ENCODE data around the gene HOXC6. TPM values are rescaled to one million over a fixed set of nuclear protein-coding genes. Genes with fewer than 3 reads are reported as not detected.
A peak's percentile ranks its signal among the peaks of the same experiment; 100 is the strongest.

The HOXC6 gene
- total and polyA plus RNA-seq, 2 of the 8 experiments (the other 6 are each of a cell fraction or from before 2014, with no cell fraction given): not detected

DNA sequence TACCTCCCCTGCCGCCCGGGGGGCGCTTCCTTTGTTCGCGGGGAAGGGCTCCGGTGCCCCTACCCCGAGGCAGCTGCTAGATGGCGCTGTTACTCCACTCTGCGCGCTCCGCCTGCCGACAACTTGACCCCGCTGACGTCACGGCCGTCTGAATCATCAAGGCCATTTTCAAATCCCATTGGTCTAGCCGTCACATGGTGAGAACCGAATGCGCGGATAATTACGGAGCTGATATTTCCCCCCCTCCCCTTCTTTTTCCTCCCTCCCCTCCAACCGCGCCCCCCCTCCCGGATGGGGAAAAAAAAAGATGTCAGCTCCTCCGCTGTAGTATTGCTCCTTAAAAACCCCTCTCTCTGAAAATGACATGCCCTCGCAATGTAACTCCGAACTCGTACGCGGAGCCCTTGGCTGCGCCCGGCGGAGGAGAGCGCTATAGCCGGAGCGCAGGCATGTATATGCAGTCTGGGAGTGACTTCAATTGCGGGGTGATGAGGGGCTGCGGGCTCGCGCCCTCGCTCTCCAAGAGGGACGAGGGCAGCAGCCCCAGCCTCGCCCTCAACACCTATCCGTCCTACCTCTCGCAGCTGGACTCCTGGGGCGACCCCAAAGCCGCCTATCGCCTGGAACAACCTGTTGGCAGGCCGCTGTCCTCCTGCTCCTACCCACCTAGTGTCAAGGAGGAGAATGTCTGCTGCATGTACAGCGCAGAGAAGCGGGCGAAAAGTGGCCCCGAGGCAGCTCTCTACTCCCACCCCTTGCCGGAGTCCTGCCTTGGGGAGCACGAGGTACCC lies 43.1 kb upstream of the HOXC6 start, which contains the start of gene HOXC10:
HOXC10 (plus strand) TSS at position 246 of the 791 bp plus-strand sequence; CDS start at position 360, 114 bp downstream.
- no peak within 1 kb of the TSS for H3K23ac ChIP-seq (ENCODE audit: insufficient read length)
- no peak within 1 kb of the TSS for H3K27ac ChIP-seq (ENCODE audit: low read depth, low read length)
- no peak within 1 kb of the TSS; the same call in 1 of the 2 replicates for H2BK20ac ChIP-seq (ENCODE audit: low read length)
- no peak within 1 kb of the TSS for H3K4ac ChIP-seq (replicated peaks; ENCODE audit: insufficient read length, low read depth, low read length)
- H3K56ac ChIP-seq (replicated peaks; ENCODE audit: insufficient read length, low read depth, low read length): no peak within 1 kb of the TSS
- ChIA-PET POLR2A (ENCODE audit: partially characterized antibody) (interaction anchor here (0.9 to 1.2 kb wide), 5 partner anchors 10 to 39 kb away, joined by 3 to 4 read pairs (median 4); partner anchors contain the start of gene HOXC11), CTCF (ENCODE audit: partially characterized antibody) (interaction anchor here (0.5 to 5.8 kb wide), 42 partner anchors 8 to 771 kb away, joined by 3 to 91 read pairs (median 4); partner anchors contain the start of genes HOXC12, HOXC4, HOXC5 and HOXC8)
- peak; percentile 36 for FAIRE-seq
- DNase-seq (ENCODE audit: low read depth in 1 of 2, low spot score in 2 of 2): peak in 1 of 2 experiments; percentile 93
- H3K79me2 ChIP-seq (ENCODE audit: control insufficient read depth in 1 of 2, insufficient read depth in 2 of 2, low read length in 2 of 2): no peaks in the 10 kb centered on the region
- H3K79me1 ChIP-seq (ENCODE audit: low read depth, low read length): no peaks in the 10 kb centered on the region
- peak within 1 kb of the TSS; percentile 50; the same call in 1 of the 2 replicates for H2BK12ac ChIP-seq (ENCODE audit: low read depth, low read length)
- no peak within 1 kb of the TSS for H3K14ac ChIP-seq (ENCODE audit: insufficient read length)
- WGBS, 2 experiments (ENCODE audit: extremely low coverage in 1 of 2, insufficient coverage in 1 of 2, insufficient read length in 1 of 2, insufficient replicate concordance in 2 of 2, low coverage in 1 of 2, low lambda C conversion rate in 2 of 2, missing lambda C conversion rate in 1 of 2): 13% methylated on average over 43 of the region's 55 CpGs; no CpG with 5 or more reads in 1 of the 2 experiments
- H3K18ac ChIP-seq (ENCODE audit: extremely low read depth, low read length): peak within 1 kb of the TSS; percentile 32
- H3K27me3 ChIP-seq (replicated peaks in 1 of 4; ENCODE audit: control insufficient read depth in 3 of 4, extremely low read depth in 1 of 4, insufficient read depth in 3 of 4, low read length in 3 of 4): peaks cover 92 to 99% (median 97%) of the 10 kb centered on the region in 4 experiments
- H2BK120ac ChIP-seq (replicated peaks; ENCODE audit: low read depth, low read length): no peak within 1 kb of the TSS
- H2AFZ ChIP-seq (ENCODE audit: low read length): no peak within 1 kb of the TSS
- no peak within 1 kb of the TSS; the same call in 1 of the 2 replicates for H4K8ac ChIP-seq (ENCODE audit: extremely low read depth, insufficient read depth, low read length)
- no peak within 1 kb of the TSS for H2BK15ac ChIP-seq (ENCODE audit: low read length)
- no peak within 1 kb of the TSS for H3K9ac ChIP-seq (replicated peaks in 1 of 4; ENCODE audit: extremely low read depth in 1 of 4, low read depth in 3 of 4, low read length in 3 of 4)
- H4K20me1 ChIP-seq (replicated peaks in 1 of 2; ENCODE audit: control insufficient read depth in 1 of 2, insufficient read depth in 2 of 2, low read length in 2 of 2): peaks cover 13 to 31% of the 10 kb centered on the region in 2 experiments
- no peak within 1 kb of the TSS for H4K91ac ChIP-seq (replicated peaks; ENCODE audit: insufficient read length, low read length)
- no peak within 1 kb of the TSS for H2AK5ac ChIP-seq (ENCODE audit: low read depth, low read length)
- H4K5ac ChIP-seq (ENCODE audit: insufficient read length, low read depth, low read length): no peak within 1 kb of the TSS
- H3K4me2 ChIP-seq (ENCODE audit: insufficient read depth in 1 of 2, low read depth in 2 of 2, low read length in 2 of 2): peak within 1 kb of the TSS; percentile 41 to 55; a peak in 3 of 4 replicates
- H2BK5ac ChIP-seq (ENCODE audit: low read depth, low read length): no peak within 1 kb of the TSS
- H3K4me1 ChIP-seq (replicated peaks in 1 of 4; ENCODE audit: control insufficient read depth in 3 of 4, insufficient read depth in 4 of 4, low read length in 3 of 4): peaks cover 0 to 6% (median 3%) of the 10 kb centered on the region in 4 experiments; a peak in 3 of 7 replicates
- peaks cover 0 to 8% (median 0%) of the 10 kb centered on the region in 4 experiments; a peak in 1 of 8 replicates for H3K36me3 ChIP-seq (ENCODE audit: control insufficient read depth in 2 of 4, insufficient read depth in 4 of 4, low read length in 3 of 4)
- H3K23me2 ChIP-seq (ENCODE audit: low read depth, low read length): no peaks in the 10 kb centered on the region
- peaks cover 0 to 9% of the 10 kb centered on the region in 2 experiments; a peak in 1 of 4 replicates for H3K9me3 ChIP-seq (ENCODE audit: insufficient read depth in 2 of 2, low read depth in 1 of 2, low read length in 1 of 2)
- H3K4me3 ChIP-seq (ENCODE audit: extremely low read depth in 1 of 4, insufficient read depth in 2 of 4, low read depth in 3 of 4, low read length in 4 of 4): peak within 1 kb of the TSS in 1 of 4 experiments; percentile 38; a peak in 2 of 8 replicates
- TF ChIP-seq EP300 (IDR thresholded peaks at IDR 0.05; ENCODE audit: borderline replicate concordance in 1 of 2, low read depth in 2 of 2, low read length in 2 of 2) (0 out of 3 replicates have a peak, but pooled peaks of 1 of the 2 experiments have one; percentile 18), SAP30 (IDR thresholded peaks at IDR 0.05; ENCODE audit: insufficient read depth, insufficient replicate concordance, low read length) (no peak), JUN (IDR thresholded peaks at IDR 0.05; ENCODE audit: low read depth, low read length) (peak; percentile 51; the same call in 1 of the 2 replicates), BRCA1 (IDR thresholded peaks at IDR 0.05; ENCODE audit: low read depth, low read length) (0 out of 2 replicates have a peak, but pooled peaks have one; percentile 13), CBX8 (IDR thresholded peaks at IDR 0.05; ENCODE audit: borderline replicate concordance, low read depth, low read length) (peak; percentile 78; the same call in 1 of the 2 replicates), POLR2A (IDR thresholded peaks at IDR 0.05; ENCODE audit: control extremely low read depth in 1 of 2, low read depth in 2 of 2, low read length in 2 of 2) (no peak), JUND (IDR thresholded peaks at IDR 0.05; ENCODE audit: low read length) (peak; percentile 91)
- TF ChIP-seq, protein P1, sequence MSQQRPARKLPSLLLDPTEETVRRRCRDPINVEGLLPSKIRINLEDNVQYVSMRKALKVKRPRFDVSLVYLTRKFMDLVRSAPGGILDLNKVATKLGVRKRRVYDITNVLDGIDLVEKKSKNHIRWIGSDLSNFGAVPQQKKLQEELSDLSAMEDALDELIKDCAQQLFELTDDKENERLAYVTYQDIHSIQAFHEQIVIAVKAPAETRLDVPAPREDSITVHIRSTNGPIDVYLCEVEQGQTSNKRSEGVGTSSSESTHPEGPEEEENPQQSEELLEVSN (IDR thresholded peaks at IDR 0.05): 0 out of 2 replicates have a peak, but pooled peaks have one; percentile 8
- TF ChIP-seq, protein P2, sequence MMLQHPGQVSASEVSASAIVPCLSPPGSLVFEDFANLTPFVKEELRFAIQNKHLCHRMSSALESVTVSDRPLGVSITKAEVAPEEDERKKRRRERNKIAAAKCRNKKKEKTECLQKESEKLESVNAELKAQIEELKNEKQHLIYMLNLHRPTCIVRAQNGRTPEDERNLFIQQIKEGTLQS (IDR thresholded peaks at IDR 0.05; ENCODE audit: insufficient read depth, low read depth, low read length): peak; percentile 56

All from H1 (cell line).